COR-L47 (cell line): ENCODE results near the gene GRID2IP.
"Not testable (repeated sequence)": the region's sequence is repeated elsewhere in the genome, so short reads cannot be mapped to it uniquely, and the experiment has no call there.

Experiments used
- DNase-seq: peaks from one replicate; lab custom pipeline; 2025; lab: John Stamatoyannopoulos, UW

The GRID2IP gene

DNA sequence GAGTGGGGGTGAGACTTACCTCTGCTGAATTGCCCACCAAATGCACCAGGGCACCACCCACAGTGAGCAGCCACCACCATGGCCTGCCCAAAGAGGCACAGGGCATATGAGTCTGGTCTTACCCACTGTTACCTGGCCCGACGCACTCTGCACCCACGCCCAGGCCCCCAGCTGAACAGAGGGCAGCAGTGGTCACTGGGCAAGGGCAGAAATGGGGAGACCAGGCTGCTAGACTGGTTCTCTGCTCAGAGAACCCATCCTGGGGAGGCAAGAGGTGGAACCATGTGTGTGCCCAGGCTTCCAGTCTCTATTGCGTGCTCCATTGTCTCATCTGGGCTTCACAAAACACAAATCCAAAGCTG lies 64.1 kb downstream of the GRID2IP start:
- no peak for DNase-seq

DNA sequence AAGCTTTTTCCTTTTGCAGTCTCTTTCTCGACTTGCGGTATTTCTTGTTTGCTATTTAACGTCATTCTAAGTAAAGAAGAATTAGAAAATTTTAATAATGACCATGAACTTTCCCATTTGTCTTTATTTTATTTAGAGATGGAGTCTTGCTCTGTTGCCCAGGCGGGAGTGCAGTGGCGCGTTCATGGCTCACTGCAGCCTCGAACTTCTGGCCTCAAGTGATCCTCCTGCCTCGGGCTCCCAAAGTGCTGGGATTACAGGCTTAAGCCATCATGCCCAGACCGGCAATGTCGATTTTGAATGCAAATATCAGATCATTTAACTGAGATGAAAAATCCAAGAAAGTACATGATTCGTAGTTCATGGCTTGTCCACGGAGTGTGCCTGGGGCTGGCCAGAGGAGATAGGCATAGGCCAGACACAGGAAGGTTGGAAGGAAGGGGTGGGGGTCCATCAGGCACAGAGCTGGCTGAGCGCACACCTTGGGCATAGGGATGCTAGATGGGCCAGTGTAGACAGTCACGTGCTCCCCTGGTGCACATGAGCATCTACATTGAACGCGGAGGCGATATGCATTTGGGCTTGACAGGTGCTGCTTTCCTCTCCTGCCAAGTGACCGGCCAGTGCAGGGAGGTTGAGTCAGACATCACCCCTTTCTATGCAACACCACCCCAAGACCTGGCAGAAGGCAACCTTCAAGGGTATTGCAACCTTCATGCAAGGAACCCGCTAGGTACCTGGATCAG lies 64.7 kb downstream of the GRID2IP start:
- DNase-seq, result no peak

DNA sequence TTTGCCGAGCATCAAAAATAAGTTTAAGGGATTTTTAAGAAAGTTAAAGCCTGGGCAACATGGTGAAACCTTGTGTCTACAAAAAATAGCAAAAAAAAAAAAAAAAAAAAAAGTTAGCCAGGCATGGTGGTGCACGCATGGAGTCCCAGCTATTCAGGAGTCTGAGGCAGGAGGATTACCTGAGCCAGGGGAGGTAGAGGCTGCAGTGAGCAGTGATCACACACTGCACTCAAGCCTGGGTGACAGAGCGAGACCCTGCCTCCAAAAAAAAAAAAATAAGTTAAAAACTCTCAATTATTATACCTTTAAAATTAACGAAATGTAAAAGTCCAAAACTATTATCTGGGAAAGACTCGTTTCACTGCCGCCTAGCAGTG lies 68.5 kb downstream of the GRID2IP start:
- DNase-seq, result no peak

DNA sequence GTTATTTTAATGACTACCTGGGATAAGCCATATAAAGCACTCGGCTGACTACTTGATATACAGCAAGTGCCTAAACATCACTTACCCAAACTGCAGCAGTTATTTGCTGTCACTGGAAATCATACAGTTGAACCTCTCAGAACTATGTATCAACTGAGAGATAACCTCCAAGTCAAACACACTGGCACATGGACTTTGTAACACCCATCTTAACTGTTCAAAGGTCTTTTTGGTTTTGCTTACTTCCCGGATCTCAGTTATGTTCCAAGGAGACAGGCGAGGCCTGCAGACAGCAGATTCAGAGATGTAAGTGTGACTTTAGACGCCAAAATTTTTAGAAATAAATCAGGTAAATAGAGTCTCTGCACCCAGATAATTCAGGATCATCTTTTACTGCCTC lies 69.0 kb downstream of the GRID2IP start:
- no peak for DNase-seq

DNA sequence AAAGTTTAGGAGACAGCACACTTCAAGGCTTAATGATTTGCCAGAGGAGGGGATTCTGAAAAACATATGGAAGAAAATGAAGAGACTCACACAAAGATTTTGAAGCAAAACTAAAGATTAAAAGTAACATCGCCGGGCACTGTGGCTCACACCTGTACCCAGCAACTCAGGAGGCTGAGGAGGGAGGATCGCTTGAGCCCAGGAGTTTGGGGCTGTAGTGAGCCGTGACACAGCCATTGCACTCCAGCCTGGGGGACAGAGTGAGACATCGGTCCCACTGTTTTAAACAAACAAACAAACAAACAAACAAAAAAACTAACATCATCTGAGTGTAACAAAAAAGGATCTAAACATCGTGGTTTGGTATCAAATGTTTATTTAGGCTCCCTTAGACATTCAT lies 69.8 kb downstream of the GRID2IP start:
- no peak for DNase-seq

DNA sequence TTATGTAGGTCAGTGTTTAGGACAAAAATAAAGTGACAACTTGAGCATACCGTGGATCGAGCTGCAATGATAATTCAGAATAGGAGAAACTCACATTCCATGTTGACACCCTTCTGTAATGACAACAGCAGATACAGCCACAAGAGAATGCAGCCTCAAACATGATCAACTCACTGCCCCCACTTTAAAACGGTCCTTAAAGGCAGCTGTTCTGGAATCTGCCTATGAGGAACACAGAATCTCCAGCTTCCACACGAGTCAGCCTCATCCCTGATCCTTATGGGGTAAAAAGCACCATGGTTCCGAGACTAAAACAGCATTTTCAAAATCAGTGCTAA lies 71.0 kb downstream of the GRID2IP start:
- no peak for DNase-seq

DNA sequence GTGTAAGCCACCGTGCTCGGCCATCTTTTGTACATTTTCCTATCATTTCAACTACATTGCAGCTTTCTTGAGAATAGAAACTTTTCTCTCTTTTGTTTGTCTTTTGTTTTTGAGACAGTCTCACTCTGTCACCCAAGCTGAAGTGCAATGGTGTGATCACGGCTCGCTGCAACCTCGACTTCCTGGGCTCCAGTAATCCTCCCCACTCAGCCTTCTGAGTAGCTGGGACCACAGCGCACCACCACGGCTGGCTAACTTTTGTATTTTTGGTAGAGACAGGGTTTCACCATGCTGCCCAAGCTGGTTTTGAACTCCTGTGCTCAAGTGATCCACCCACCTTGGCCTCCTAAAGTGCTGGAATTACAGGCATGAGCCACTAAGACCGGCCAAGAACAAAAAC lies 72.2 kb downstream of the GRID2IP start:
- DNase-seq, result no peak

DNA sequence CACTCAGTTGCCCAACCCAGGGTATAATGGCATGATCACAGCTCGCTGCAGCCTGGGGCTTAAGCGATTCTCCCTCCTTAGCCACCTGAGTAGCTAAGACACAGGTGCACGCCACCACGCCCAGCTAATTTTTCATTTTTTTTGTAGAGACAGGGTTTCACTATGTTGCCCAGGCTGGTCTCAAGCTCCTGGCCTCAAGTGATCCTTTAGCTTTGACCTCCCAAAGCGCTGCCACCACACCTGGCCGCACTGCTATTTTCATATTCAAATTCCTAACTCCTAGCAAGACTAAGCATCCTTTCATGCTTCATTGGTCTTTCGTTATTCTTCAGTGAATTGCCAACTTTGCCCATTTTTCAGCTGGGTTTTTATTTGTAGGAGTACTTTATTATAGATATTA lies 73.1 kb downstream of the GRID2IP start:
- DNase-seq, result no peak

DNA sequence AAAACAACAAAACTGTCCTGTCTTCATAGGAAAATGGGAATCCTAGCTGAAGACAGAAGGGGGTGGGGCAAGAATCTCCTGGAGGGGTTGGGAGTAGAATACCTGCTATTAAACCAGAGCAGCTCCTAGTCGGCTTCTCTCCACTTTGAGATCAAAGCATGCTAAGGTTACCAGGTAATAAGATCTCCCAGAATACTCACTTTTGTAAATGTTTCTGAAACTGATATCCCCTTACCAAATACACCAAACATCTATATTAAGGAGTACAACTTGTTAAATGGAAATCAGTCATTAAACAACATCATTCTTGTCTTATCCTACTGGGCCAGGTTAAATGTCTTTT lies 74.0 kb downstream of the GRID2IP start:
- DNase-seq, result no peak

DNA sequence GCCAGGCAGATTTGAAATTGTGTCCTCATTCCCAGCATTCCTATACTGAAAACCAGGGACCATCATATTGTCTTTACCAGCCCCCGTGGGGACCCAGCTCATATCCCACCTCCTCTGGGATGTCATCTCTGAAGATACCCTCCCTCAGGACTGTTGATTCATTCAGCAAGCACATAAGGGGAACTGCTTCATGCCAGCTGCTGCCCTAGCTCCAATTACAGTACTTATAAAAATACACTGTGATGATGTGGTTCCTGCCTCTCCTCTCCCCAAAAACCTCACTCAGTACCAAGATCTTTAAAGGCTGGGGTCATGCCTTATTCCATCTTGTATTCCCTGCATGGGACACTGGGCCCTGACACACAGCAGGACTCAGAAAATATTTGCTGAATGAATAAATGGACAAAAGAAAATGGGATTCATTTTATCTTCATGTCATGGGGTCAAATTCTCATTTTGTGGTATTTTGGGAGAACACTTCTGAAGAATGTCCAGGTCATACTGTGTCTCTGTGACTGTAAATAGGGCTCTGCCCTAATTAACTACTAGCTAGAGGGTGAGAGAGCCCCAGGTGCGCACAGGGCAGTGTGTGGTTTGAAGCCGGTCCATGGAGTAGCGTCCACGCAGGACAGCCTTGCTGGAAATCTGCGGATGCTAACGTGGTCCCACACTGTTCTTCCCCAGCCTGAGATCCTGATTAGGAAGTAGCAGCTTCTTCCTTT lies 74.5 kb downstream of the GRID2IP start:
- no peak for DNase-seq

DNA sequence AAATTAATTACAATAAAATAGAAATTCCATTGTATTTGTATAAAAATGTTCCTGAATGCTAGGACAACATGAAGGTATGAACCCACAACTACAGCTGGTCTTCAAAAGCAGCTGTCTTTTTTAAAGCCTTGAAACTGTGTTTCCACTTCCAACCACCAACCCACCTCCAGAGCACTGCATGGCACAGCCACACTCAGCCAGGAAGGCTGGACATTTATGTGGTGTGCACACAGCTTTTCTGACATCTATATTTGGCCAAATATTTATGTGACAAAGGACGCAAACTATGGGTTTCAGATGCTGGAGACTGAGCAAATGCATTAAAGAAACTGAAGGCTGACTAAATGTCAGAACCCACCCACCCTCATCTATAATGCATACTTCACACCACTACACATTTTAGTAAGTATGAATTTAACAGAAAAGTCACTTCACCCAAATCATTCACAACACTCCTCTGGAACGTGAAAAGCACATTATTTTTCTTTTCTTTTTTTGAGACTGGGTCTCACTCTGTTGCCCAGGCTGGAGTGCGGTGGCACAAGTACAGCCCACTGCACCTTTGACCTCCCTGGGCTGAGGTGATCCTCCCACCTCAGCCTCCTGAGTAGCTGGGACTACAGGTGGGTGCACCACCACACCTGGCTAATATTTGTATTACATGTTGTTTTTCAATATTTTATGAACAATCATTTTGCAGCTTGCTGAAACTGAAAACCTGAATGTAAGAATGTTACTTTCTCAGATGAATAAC lies 75.7 kb downstream of the GRID2IP start:
- DNase-seq, result no peak

DNA sequence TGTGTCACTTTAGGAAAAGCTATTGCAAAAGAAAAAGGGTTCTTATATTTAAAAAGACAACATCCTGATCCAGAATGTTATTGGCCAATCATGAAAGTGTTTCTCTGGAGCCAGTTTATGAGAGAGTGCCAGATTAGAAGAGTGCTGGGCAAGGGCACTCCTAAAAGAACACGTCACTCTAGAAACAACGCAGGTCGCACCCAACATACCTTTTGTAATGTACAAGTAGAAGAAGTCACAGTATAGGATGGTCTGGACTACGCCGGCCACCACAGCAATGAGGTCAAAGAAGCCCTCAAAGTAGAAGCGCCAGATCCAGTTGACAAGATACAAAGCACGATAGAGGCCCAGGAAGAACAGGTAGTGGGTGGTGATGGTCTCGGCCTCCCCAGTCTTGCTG lies 85.4 kb downstream of the GRID2IP start:
- no peak for DNase-seq

DNA sequence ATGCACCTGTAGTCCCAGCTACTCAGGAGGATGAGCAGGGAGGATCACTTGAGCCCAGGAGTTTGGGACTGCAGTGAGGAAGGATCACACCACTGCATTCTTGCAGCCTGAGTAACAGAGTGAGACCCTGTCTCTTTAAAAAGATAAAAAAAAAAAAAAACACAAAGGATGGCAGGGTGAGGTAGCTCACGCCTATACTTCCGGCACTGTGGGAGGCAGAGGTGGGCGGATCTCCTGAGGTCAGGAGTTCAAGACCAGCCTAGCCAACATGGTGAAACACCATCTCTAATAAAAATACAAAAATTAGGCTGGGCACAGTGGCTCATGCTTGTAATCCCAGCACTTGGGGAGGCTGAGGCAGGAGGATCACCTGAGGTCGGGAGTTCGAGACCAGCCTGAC lies 87.7 kb downstream of the GRID2IP start:
- not testable (repeated sequence) for DNase-seq

DNA sequence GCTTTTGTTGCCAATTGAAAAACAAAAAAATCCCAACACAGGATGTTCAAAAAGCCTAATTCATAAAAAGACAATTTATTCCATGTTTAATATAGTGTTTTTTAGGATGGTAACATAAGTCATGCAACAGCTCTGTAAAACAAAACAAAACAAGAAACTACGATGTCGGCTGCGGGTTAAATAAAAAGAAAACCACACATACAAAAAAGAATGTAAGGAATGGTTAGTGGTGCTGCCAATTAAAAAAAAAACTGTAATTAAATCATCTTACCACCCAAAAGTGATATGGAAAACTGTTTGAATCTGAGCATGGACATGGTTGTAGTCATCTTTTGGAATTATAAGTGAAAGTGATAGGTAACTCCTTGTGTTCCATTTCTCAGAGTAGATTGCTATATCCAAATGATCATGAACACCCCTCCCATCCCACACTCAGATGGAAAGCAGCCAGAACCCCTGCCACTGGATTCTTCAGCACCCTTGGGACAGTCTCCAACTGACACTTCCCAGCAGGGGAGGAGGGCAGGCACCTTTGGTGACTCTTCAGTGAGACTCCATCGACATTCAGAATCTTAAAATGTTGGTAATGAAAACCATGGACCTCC lies 89.2 kb downstream of the GRID2IP start:
- no peak for DNase-seq

DNA sequence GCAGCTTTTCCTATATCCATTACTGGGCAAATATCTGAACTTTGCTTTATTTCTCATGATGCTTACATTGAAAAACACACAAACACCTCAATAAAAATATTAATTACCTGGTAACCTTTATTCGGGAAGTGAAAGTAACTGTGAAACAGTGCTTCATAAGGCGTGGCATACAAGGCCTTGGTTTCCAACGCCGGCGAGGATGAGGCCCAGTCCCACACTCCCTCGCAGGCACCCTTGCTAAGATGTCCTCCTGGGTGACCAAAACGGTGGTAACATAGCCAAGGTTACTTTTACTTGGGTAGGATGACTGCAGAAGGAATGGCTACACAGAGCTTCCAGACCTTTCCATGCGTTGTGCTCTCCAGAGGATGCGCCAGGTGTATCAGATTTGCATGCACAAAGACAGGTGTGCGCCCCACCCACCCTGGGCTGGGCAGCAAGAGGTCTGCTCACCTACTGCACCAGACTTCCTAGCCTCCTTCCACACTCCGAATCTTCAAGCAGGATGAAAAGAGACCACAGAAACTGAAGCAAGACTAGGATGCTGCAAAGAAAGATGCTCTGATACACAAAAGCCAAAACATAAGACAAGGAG lies 90.2 kb downstream of the GRID2IP start:
- DNase-seq, result no peak

DNA sequence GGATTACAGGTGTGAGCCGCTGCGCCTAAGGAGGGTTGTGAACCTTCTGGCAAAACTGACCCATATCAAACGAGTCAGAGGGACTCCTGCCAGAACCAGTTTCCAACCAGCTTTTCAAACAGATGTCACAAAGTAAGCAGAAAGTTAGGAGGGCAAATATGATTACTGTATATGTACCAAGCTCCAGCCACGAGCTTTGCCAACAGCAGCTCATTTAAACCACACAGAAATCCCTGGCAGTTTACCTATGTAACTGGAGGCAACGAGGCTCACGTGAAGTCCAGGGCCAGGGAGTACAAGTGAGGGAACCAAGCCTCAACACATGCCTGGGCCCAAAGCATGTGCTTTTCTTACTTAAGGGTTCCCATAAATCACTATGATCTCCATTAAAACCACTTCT lies 91.0 kb downstream of the GRID2IP start:
- no peak for DNase-seq

DNA sequence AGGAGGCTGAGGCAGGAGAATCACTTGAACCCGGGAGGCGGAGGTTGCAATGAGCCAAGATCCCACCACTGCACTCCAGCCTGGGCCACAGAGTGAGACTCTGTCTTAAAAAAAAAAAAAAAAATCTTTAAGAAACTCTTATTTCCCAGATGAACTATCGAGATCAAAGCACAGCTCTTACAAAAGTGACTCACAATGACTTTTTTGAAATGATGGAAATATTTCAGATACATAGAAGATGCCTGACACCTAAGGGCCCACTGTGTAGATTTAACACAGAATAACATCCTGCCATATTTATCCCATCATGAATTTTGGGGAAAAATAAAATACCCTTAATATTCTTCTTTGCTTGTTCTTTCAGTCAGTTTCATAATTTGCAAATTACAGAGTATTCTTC lies 92.6 kb downstream of the GRID2IP start:
- DNase-seq, result not testable (repeated sequence)

DNA sequence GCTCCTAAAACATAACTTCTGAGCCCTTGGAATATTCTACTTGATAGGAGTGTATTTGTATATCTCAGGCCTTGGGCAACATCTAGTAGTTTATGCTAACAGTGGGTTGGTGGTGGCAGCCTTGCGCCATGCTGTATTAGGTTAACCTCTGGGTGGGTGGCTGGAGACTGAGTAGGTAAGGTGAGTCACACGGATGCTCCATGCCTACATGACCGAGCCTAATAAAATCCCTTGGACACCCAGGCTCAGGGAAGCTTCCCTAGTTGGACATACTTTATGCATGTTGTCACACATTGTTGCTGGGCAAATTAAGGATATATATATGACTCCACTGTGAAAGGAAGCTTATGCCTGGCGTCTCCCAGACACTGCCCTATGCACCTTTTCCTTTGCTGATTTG lies 97.5 kb downstream of the GRID2IP start:
- DNase-seq, result no peak

DNA sequence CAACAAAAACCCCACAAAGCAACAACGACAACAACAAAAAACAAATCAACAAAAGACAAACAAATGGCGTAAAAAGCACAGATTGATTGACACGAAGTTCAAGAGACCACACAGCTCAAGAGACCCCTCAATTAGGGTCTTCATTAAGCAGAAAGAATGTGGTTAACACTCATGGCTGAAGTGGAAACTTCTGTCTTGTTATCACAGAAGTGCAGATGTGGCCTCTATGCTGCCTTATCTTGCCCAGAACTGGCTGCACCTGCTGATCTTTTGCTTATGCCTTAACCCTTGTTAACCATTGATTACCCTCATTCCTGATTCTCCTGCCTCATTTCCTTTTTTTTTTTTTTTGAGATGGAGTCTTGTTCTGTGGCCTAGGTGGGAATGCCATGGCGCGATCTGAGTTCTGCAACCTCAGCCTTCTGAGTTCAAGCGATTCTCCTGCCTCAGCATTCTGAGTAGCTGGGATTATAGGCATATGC lies 100.0 kb downstream of the GRID2IP start:
- no peak for DNase-seq

DNA sequence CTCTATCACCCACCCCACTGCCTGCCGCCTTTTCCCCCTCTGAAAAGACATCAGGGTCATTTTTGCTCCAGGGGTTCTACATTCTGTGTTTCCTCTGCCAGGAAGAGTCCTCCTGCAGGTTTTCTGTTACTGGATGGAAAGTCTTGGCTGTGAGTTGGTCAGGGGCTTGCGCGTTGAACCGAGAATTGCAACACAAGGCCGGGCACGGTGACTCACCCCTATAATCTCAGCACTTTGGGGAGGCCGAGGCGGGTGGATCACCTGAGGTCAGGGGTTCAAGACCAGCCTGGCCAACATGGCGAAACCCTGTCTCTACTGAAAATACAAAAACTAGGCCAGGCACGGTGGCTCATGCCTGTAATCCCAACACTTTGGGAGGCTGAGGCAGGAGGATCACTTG lies 100.7 kb downstream of the GRID2IP start:
- DNase-seq, result not testable (repeated sequence)

DNA sequence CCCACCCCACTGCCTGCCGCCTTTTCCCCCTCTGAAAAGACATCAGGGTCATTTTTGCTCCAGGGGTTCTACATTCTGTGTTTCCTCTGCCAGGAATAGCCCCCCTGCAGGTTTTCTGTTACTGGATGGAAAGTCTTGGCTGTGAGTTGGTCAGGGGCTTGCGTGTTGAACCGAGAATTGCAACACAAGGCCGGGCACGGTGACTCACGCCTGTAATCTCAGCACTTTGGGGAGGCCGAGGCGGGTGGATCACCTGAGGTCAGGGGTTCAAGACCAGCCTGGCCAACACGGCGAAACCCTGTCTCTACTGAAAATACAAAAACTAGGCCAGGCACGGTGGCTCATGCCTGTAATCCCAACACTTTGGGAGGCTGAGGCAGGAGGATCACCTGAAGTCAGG lies 101.4 kb downstream of the GRID2IP start:
- not testable (repeated sequence) for DNase-seq

DNA sequence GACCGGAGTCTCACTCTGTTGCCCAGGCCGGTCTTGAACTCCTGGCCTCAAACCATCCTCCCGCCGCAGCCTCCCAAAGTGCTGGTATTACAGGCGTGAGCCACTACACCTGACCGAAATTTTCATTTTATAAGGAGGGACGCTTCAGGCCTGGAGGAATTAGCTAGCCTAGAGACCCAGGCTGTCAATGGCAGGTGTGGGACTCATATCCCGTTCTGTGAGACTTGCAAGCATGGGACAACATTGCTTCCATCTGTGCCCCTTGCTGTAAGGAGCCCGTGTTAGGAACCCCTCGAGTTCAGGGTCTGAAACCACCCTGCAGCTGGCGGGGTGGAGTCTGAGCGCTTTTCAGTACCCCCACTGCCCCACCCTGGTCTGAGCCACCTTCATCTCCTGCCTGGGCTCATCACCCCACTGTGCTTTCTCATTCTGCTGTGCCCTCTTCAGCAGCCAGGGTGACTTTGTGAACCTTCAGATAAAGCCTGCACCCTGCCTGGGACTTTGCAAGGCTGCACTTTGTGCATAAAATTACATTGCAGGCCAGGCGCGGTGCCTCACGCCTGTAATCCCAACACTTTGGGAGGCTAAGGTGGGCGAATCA lies 102.2 kb downstream of the GRID2IP start:
- DNase-seq, result no peak
